ENCODE results near the gene PPIL1.
"Not testable (repeated sequence)": the region's sequence is repeated elsewhere in the genome, so short reads cannot be mapped to it uniquely, and the experiment has no call there.

Gene PPIL1

DNA sequence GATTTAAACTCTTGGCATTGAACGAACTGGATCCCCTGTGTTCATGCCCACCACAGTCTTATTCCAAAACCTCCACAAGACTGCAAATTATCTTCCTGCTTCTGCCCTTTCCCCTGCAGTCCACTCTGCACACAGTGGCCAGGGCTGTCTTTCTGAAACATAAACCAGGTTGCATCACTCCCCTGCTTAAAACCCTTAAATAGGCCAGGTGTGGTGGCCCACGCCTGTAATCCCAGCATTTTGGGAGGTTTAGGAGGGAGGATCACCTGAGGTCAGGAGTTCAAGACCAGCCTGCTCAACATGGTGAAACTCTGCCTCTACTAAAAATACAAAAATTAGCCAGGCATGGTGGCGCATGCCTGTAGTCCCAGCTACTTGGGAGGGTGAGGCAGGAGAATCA, 61.6 kb downstream of the PPIL1 start:
- DNase-seq: not testable (repeated sequence)

- no peak for DNase-seq
These were observed 64.4 kb downstream of the PPIL1 start for GRCh38 chr6:36809941-36810803.

- no peak for DNase-seq
These were observed 65.4 kb downstream of the PPIL1 start for GRCh38 chr6:36809156-36809555.

GRCh38 chr6:36808634-36809033, 66.0 kb downstream of the PPIL1 start:
- DNase-seq: no peak

- DNase-seq: no peak
These were observed 66.9 kb downstream of the PPIL1 start for GRCh38 chr6:36807750-36808149.

DNA sequence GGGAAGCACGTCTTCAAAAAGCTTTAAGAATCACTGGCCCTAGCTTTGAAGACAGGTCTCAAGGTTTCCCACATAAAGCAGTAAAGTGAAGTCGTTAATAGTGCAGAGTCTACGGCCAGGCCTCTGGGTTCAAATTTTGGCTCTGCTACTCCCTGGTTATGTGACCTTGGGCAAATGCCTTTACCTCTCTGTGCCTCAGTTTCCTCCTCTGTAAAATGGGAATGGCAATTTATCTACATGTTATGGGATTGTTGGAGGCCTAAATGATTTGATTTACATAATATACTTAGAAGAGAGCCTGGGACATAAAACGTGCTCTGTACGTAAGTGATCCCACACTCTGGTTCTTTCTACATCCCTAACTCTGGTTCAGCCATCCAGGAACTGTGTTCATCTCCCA, 67.5 kb downstream of the PPIL1 start:
- no peak for DNase-seq

GRCh38 chr6:36805917-36806316, 68.7 kb downstream of the PPIL1 start:
- DNase-seq: no peak

GRCh38 chr6:36805096-36805797, 69.4 kb downstream of the PPIL1 start:
- no peak for DNase-seq
